Bone marrow (tissue), 2 donors: ENCODE data around the gene SART3.
"Not testable (repeated sequence)": the region's sequence is repeated elsewhere in the genome, so short reads cannot be mapped to it uniquely, and the experiment has no call there.

Source experiments
- DNase-seq, 2 donors: peaks; one replicate each; lab custom pipeline; 2025; lab: John Stamatoyannopoulos, UW

SART3 gene

GRCh38 chr12:108563136-108563803 is 2.3 kb upstream of the SART3 start:
- DNase-seq, result peak; percentile 31 to 74

GRCh38 chr12:108562348-108563135 is 1.6 kb upstream of the SART3 start, which contains the start of gene ISCU:
ISCU (plus strand) TSS chr12:108562596; CDS start chr12:108562623, 27 bp downstream.
- DNase-seq, result peak; percentile 90 to 95

- no peak for DNase-seq
These were observed 927 bp upstream of the SART3 start for GRCh38 chr12:108561852-108562347.

GRCh38 chr12:108560321-108560721 is 652 bp downstream of the SART3 start:
- no peak for DNase-seq

- no peak for DNase-seq
These were observed 1.2 kb downstream of the SART3 start for GRCh38 chr12:108559748-108560147.

GRCh38 chr12:108559007-108559655 is 1.8 kb downstream of the SART3 start:
- no peak for DNase-seq

- DNase-seq, result not testable (repeated sequence)
These were observed 5.6 kb downstream of the SART3 start for GRCh38 chr12:108555383-108555782.

- no peak for DNase-seq
These were observed 7.2 kb downstream of the SART3 start for GRCh38 chr12:108553799-108554198.

- no peak for DNase-seq
These were observed 9.4 kb downstream of the SART3 start for GRCh38 chr12:108551535-108551934.

- no peak for DNase-seq
These were observed 11.9 kb downstream of the SART3 start for GRCh38 chr12:108548954-108549521.

- no peak for DNase-seq
These were observed 13.3 kb downstream of the SART3 start for GRCh38 chr12:108547686-108548085.

GRCh38 chr12:108543652-108544051 is 17.3 kb downstream of the SART3 start:
- no peak for DNase-seq

- DNase-seq, result no peak
These were observed 18.7 kb downstream of the SART3 start for GRCh38 chr12:108542320-108542719.

GRCh38 chr12:108538616-108539195 is 22.3 kb downstream of the SART3 start:
- DNase-seq, result no peak

GRCh38 chr12:108538146-108538545 is 22.8 kb downstream of the SART3 start:
- DNase-seq, result no peak

GRCh38 chr12:108531929-108532848 is 28.8 kb downstream of the SART3 start:
- no peak for DNase-seq

- no peak for DNase-seq
These were observed 30.8 kb downstream of the SART3 start for GRCh38 chr12:108530161-108530560.

GRCh38 chr12:108527166-108527496 is 33.8 kb downstream of the SART3 start:
- DNase-seq, result no peak

- DNase-seq, result no peak
These were observed 34.3 kb downstream of the SART3 start for GRCh38 chr12:108526482-108527165.

GRCh38 chr12:108525681-108526080 is 35.3 kb downstream of the SART3 start:
- DNase-seq, result no peak
